B cell (primary cell): ENCODE results near the gene AARS2. TPM values are rescaled to one million over a fixed set of nuclear protein-coding genes. Genes with fewer than 3 reads are reported as not detected.

Experiments
- ATAC-seq: fragments of 200-7000 bp; cut with Tn5 transposase; one replicate; pipeline ENCODE4 v1.10.0; 2021; ENCODE audit warnings: low read depth, mild to moderate bottlenecking, moderate number of reproducible peaks, moderate library complexity
- CTCF ChIA-PET: fragments of 350-600 bp; sonication (Branson Sonifier 250); formaldehyde crosslinking; loops from one replicate; lab custom pipeline; 2021; ENCODE audit warnings: antibody characterized with exemption, inconsistent platforms; lab: Charles Lee
- POLR2A ChIA-PET: fragments of 350-600 bp; sonication (Branson Sonifier 250); formaldehyde crosslinking; loops from one replicate; lab custom pipeline; 2021; ENCODE audit warnings: antibody characterized with exemption; lab: Charles Lee
- DNase-seq: peaks from one replicate; pipeline ENCODE4 v3.0.0; 2013
- H2AFZ ChIP-seq: 2 replicates; pipeline ENCODE4 v1.6.1; 2012; ENCODE audit warnings: mild to moderate bottlenecking, low read depth, low read length; ENCODE audit not compliant: insufficient read depth, poor library complexity, severe bottlenecking
- H3K27ac ChIP-seq, 2 donors: 1 replicate in 1 of 2; 2 replicates in 1 of 2; pipeline ENCODE4 v1.5.1; 2012 to 2013; ENCODE audit warnings: low read length in 2 of 2, mild to moderate bottlenecking in 2 of 2, moderate library complexity in 1 of 2
- H3K27me3 ChIP-seq, 4 experiments: fragments of 200-600 bp in 1 of 4; sonication (generic) in 1 of 4; replicated peaks in 1 of 4; 1 replicate in 2 of 4; 2 replicates in 2 of 4; pipeline versions ENCODE4 v1.6.1 to v1.7.0; 2013 to 2016; ENCODE audit warnings: low read length in 3 of 4, mild to moderate bottlenecking in 2 of 4, mixed read lengths in 1 of 4, moderate library complexity in 1 of 4; ENCODE audit not compliant: insufficient read depth in 4 of 4, control insufficient read depth in 3 of 4; ENCODE audit errors: control extremely low read depth in 1 of 4
- H3K36me3 ChIP-seq, 2 experiments: replicated peaks in 1 of 2; 1 replicate in 1 of 2; 2 replicates in 1 of 2; pipeline versions ENCODE4 v1.6.1 to v1.7.1; 2013; ENCODE audit warnings: low read length in 1 of 2; ENCODE audit not compliant: insufficient read depth in 2 of 2, control insufficient read depth in 1 of 2; ENCODE audit errors: control extremely low read depth in 1 of 2, extremely low read depth in 1 of 2
- H3K4me1 ChIP-seq, 2 donors: fragments of 200-600 bp in 1 of 2; sonication (generic) in 1 of 2; 1 replicate in 1 of 2; 2 replicates in 1 of 2; pipeline versions ENCODE4 v1.5.1 to v1.6.1; 2013 to 2017; ENCODE audit warnings: low read length in 2 of 2; ENCODE audit not compliant: control insufficient read depth in 2 of 2, insufficient read depth in 2 of 2
- H3K4me2 ChIP-seq: replicated peaks from 2 replicates; pipeline ENCODE3; 2012; ENCODE audit warnings: mild to moderate bottlenecking, low read depth, low read length; ENCODE audit not compliant: poor library complexity, severe bottlenecking
- H3K4me3 ChIP-seq, 5 experiments: fragments of 200-600 bp in 1 of 5; sonication (generic) in 1 of 5; 1 replicate in 3 of 5; 2 replicates in 2 of 5; pipeline versions ENCODE4 v1.5.1 to v1.7.0; 2011 to 2016; ENCODE audit warnings: low read length in 4 of 5, mild to moderate bottlenecking in 4 of 5, low read depth in 2 of 5, control low read depth in 1 of 5, moderate library complexity in 1 of 5; ENCODE audit not compliant: insufficient read depth in 1 of 5; ENCODE audit errors: control extremely low read depth in 1 of 5, extremely low read depth in 1 of 5
- H3K79me2 ChIP-seq: fragments of 200-600 bp; sonication (generic); one replicate; pipeline ENCODE4 v1.6.0; 2016; ENCODE audit warnings: low read length; ENCODE audit not compliant: control insufficient read depth, insufficient read depth
- H3K9ac ChIP-seq: fragments of 200-600 bp; sonication (generic); 2 replicates; pipeline ENCODE4 v1.6.1; 2017; ENCODE audit warnings: mild to moderate bottlenecking, low read length, moderate library complexity
- H3K9me3 ChIP-seq, 3 donors: one replicate each; pipeline versions ENCODE4 v1.6.1 to v1.7.1; 2013; ENCODE audit warnings: low read length in 2 of 3; ENCODE audit not compliant: control insufficient read depth in 2 of 3, insufficient read depth in 1 of 3; ENCODE audit errors: control extremely low read depth in 1 of 3
- H4K20me1 ChIP-seq: 2 replicates; pipeline ENCODE4 v1.6.0; 2012; ENCODE audit warnings: mild to moderate bottlenecking, low read length; ENCODE audit not compliant: insufficient read depth, control insufficient read depth, poor library complexity, severe bottlenecking
- H3K27ac Mint-ChIP-seq: one replicate; pipeline ENCODE4 v1.8.0; 2021; ENCODE audit warnings: mixed read lengths
- H3K27me3 Mint-ChIP-seq: one replicate; pipeline ENCODE4 v1.8.0; 2021; ENCODE audit warnings: mixed read lengths
- H3K4me1 Mint-ChIP-seq: one replicate; pipeline ENCODE4 v1.8.0; 2021; ENCODE audit warnings: mixed read lengths
- H3K4me3 Mint-ChIP-seq: one replicate; pipeline ENCODE4 v1.8.0; 2021; ENCODE audit warnings: mixed read lengths
- H3K9me3 Mint-ChIP-seq: one replicate; pipeline ENCODE4 v1.8.0; 2022; ENCODE audit warnings: mixed read lengths; ENCODE audit not compliant: insufficient read depth
- CTCF ChIP-seq: fragments of 200-600 bp; IDR thresholded peaks from one replicate; pipeline ENCODE4 v1.8.0; 2022; ENCODE audit warnings: antibody characterized with exemption, mild to moderate bottlenecking
- EZH2 ChIP-seq: IDR thresholded peaks from 2 replicates; pipeline ENCODE4 v1.6.1; 2012; ENCODE audit warnings: borderline replicate concordance, low read depth, mild to moderate bottlenecking, moderate library complexity, low read length; ENCODE audit not compliant: insufficient read depth, poor library complexity, severe bottlenecking
- WGBS: methylation state at CpG from one replicate; pipeline ENCODE4 v1.1.5; 2013; ENCODE audit warnings: missing lambda C conversion rate; ENCODE audit not compliant: insufficient coverage; 5-methylcytosine and 5-hydroxymethylcytosine counted together
- intact Hi-C: fragments of 100-400 bp; cut with micrococcal nuclease; formaldehyde crosslinking; loops from one replicate; pipeline ENCODE4 v1.10.0; 2022
- polyA plus RNA-seq: library from polyadenylated mRNA; depleted of rRNA; stranded (reverse); fragments of >200 nt; gene quantifications from 2 replicates; pipeline ENCODE4 v1.2.3, GENCODE V29; 2012
- total RNA-seq, 2 donors: library from RNA; stranded (reverse); fragments of 120-200 nt in 1 of 2; gene quantifications; 1 replicate in 1 of 2; 2 replicates in 1 of 2; pipeline versions ENCODE4 v1.2.3 to v1.2.4, GENCODE V29; 2013 to 2022

Gene AARS2
- total and polyA plus RNA-seq, 2 donors (not counting 1 experiment from before 2014, with no cell fraction given) = 11.3 to 21.3 TPM

DNA sequence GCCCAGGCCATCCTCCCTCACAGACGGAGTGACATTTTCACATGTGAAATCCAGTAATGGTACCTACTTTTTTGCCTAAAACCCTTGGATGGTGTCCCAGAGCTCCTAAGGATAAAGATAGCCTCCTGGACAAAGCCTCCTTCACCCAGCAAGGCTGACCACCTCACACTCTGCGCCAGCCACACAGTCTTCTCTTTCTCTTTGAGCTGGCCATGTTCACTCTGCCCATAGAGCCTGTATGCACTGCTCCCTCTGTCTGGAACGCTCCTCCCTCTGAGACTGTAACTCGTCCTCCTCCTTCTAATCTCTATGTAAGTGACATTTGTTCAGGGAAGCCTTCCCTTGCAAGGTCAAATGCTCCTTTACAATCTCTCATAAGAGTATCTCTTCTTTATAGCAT lies 28.3 kb downstream of the AARS2 start:
- WGBS = 73% methylated on average over 3 of the region's 4 CpGs

DNA sequence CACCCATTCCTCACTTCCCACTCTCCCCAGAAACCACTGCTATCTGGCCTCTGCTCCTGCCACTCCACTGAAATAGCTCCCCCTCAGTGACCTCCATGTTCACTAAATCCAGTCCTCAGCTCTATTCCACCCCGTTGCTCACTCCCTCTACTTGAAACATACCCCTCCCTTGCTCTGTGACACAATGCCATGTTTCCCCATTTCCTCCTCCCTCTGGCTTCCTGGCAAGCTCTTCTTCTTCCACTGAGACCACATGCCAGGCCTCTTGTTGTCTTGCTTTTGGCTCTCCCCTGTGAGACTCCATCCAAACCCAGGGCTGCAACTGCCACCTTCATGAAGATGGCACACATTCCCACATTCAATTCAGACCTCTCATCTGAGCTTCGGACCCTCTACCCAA lies 29.0 kb downstream of the AARS2 start:
- Mint-ChIP-seq H3K27me3 (peaks cover 64% of the 10 kb centered on the region), H3K9me3 (no peaks in the 10 kb centered on the region), H3K27ac (no peak overlapping the region), H3K4me1 (no peaks in the 10 kb centered on the region), H3K4me3 (no peak overlapping the region)
- intact Hi-C loops = no loop called here
- ATAC-seq (no peak), DNase-seq (no peak)
- Histone ChIP-seq H2AFZ (no peak overlapping the region), H3K27me3 (peaks cover 0 to 22% (median 4%) of the 10 kb centered on the region in 4 experiments), H3K9me3 (no peaks in the 10 kb centered on the region), H4K20me1 (no peaks in the 10 kb centered on the region), H3K4me1 (no peaks in the 10 kb centered on the region), H3K4me2 (no peak overlapping the region), H3K36me3 (no peaks in the 10 kb centered on the region), H3K4me3 (no peak overlapping the region), H3K79me2 (no peaks in the 10 kb centered on the region), H3K27ac (no peak overlapping the region), H3K9ac (no peak overlapping the region)
- TF ChIP-seq CTCF (no peak), EZH2 (no peak)
- POLR2A ChIA-PET = interaction anchor here (0.6 kb wide), 1 partner anchor 9 kb away, joined by 4 read pairs; no protein-coding TSS in a partner anchor
- CTCF ChIA-PET = interaction anchor here (1.1 to 1.3 kb wide), 2 partner anchors 16 to 29 kb away, joined by 3 read pairs; partner anchors contain the start of gene AARS2
- 58% methylated on average over 2 of the region's 2 CpGs for WGBS

More for the DNA sequence above, 28.3 kb downstream of the AARS2 start:
- Mint-ChIP-seq H3K4me3 (no peak overlapping the region), H3K4me1 (no peaks in the 10 kb centered on the region), H3K27ac (no peak overlapping the region), H3K9me3 (no peaks in the 10 kb centered on the region), H3K27me3 (peaks cover 63% of the 10 kb centered on the region)
- H3K9me3 ChIP-seq = no peaks in the 10 kb centered on the region
- ATAC-seq = no peak
- H3K27me3 ChIP-seq = peaks cover 0 to 20% (median 6%) of the 10 kb centered on the region in 4 experiments
- CTCF ChIA-PET = no interaction called here
- no peaks in the 10 kb centered on the region for H3K36me3 ChIP-seq
- POLR2A ChIA-PET = no interaction called here
- H4K20me1 ChIP-seq = no peaks in the 10 kb centered on the region
- no peak for DNase-seq
- no peak overlapping the region for H2AFZ ChIP-seq
- TF ChIP-seq CTCF (no peak), EZH2 (no peak)
- H3K27ac ChIP-seq = no peak overlapping the region
- H3K4me3 ChIP-seq = no peak overlapping the region
- intact Hi-C loops = no loop called here
- no peaks in the 10 kb centered on the region for H3K4me1 ChIP-seq
- no peak overlapping the region for H3K4me2 ChIP-seq
- H3K79me2 ChIP-seq = no peaks in the 10 kb centered on the region
- H3K9ac ChIP-seq = no peak overlapping the region
